ENCODE results near the gene THAP7.
A peak's percentile ranks its signal among the peaks of the same experiment; 100 is the strongest.

Gene THAP7

GRCh38 chr22:20963201-20964052, 38.5 kb downstream of the THAP7 start:
- H3K27ac Mint-ChIP-seq = no peak overlapping the region
- H3K4me3 Mint-ChIP-seq = peak overlapping the region; percentile 39

GRCh38 chr22:20962491-20962945, 39.4 kb downstream of the THAP7 start:
- no peak overlapping the region for H3K4me3 Mint-ChIP-seq
- H3K36me3 Mint-ChIP-seq (ENCODE audit: low read depth) = no peaks in the 10 kb centered on the region
- H3K4me1 Mint-ChIP-seq = peaks cover 16% of the 10 kb centered on the region
- peaks cover 71% of the 10 kb centered on the region for H3K27me3 Mint-ChIP-seq (ENCODE audit: low read depth, poor library complexity)
- no peak overlapping the region for H3K27ac Mint-ChIP-seq
- TF ChIP-seq CTCF (IDR thresholded peaks at IDR 0.05) = no peak
- no peak for DNase-seq
- H3K9me3 Mint-ChIP-seq = no peaks in the 10 kb centered on the region

More at GRCh38 chr22:20963201-20964052, 38.5 kb downstream of the THAP7 start:
- DNase-seq = no peak
- no peaks in the 10 kb centered on the region for H3K36me3 Mint-ChIP-seq (ENCODE audit: low read depth)
- H3K4me1 Mint-ChIP-seq = peaks cover 15% of the 10 kb centered on the region
- no peak for TF ChIP-seq CTCF (IDR thresholded peaks at IDR 0.05)
- H3K27me3 Mint-ChIP-seq (ENCODE audit: low read depth, poor library complexity) = peaks cover 64% of the 10 kb centered on the region
- H3K9me3 Mint-ChIP-seq = no peaks in the 10 kb centered on the region

- H3K4me3 Mint-ChIP-seq = no peak overlapping the region
These were observed 41.3 kb downstream of the THAP7 start for GRCh38 chr22:20960609-20961008.

GRCh38 chr22:20959578-20960461, 42.1 kb downstream of the THAP7 start:
- peaks cover 17% of the 10 kb centered on the region for H3K4me1 Mint-ChIP-seq
- no peaks in the 10 kb centered on the region for H3K9me3 Mint-ChIP-seq
- H3K27ac Mint-ChIP-seq = no peak overlapping the region
- peaks cover 67% of the 10 kb centered on the region for H3K27me3 Mint-ChIP-seq (ENCODE audit: low read depth, poor library complexity)
- no peak for TF ChIP-seq CTCF (IDR thresholded peaks at IDR 0.05)
- H3K4me3 Mint-ChIP-seq = no peak overlapping the region
- H3K36me3 Mint-ChIP-seq (ENCODE audit: low read depth) = no peaks in the 10 kb centered on the region
- DNase-seq = no peak

More at GRCh38 chr22:20960609-20961008, 41.3 kb downstream of the THAP7 start:
- no peak for DNase-seq
- Mint-ChIP-seq H3K27ac (no peak overlapping the region), H3K36me3 (ENCODE audit: low read depth) (no peaks in the 10 kb centered on the region), H3K4me1 (peaks cover 17% of the 10 kb centered on the region), H3K27me3 (ENCODE audit: low read depth, poor library complexity) (peaks cover 69% of the 10 kb centered on the region), H3K9me3 (no peaks in the 10 kb centered on the region)
- no peak for TF ChIP-seq CTCF (IDR thresholded peaks at IDR 0.05)

- Mint-ChIP-seq H3K36me3 (ENCODE audit: low read depth) (peaks cover 16% of the 10 kb centered on the region), H3K4me3 (peak overlapping the region; percentile 71), H3K4me1 (peaks cover 11% of the 10 kb centered on the region), H3K27ac (no peak overlapping the region), H3K27me3 (ENCODE audit: low read depth, poor library complexity) (peaks cover 48% of the 10 kb centered on the region), H3K9me3 (no peaks in the 10 kb centered on the region)
- DNase-seq = peak; percentile 55
- no peak for TF ChIP-seq CTCF (IDR thresholded peaks at IDR 0.05)
These were observed 44.1 kb downstream of the THAP7 start for GRCh38 chr22:20957683-20958431.
